Calu3 (cell line): ENCODE measurements around the gene PKHD1. TPM values are rescaled to one million over a fixed set of nuclear protein-coding genes. Genes with fewer than 3 reads are reported as not detected.

Source experiments
- BruUV-seq: library from RNA; stranded (reverse); fragments of 400-500 nt; replicated peaks from 2 replicates; lab custom pipeline; 2021; lab: Mats Ljungman, UMichigan
- CTCF ChIA-PET: fragments of 300-600 bp; sonication (Branson Sonifier 250); formaldehyde crosslinking; loops from one replicate; lab custom pipeline; 2022; ENCODE audit warnings: antibody characterized with exemption; lab: Charles Lee
- DNase-seq: peaks from one replicate; pipeline ENCODE4 v3.0.0; 2022
- H3K27ac Mint-ChIP-seq: one replicate; pipeline ENCODE4 v1.8.0; 2022; ENCODE audit warnings: mixed read lengths; ENCODE audit not compliant: unreplicated experiment
- H3K27me3 Mint-ChIP-seq: one replicate; pipeline ENCODE4 v1.8.0; 2022; ENCODE audit warnings: mixed read lengths; ENCODE audit not compliant: unreplicated experiment
- H3K36me3 Mint-ChIP-seq: one replicate; pipeline ENCODE4 v1.8.0; 2022; ENCODE audit warnings: mild to moderate bottlenecking, moderate library complexity, mixed read lengths; ENCODE audit not compliant: insufficient read depth, unreplicated experiment
- H3K4me1 Mint-ChIP-seq: one replicate; pipeline ENCODE4 v1.8.0; 2022; ENCODE audit warnings: mild to moderate bottlenecking, low read depth, mixed read lengths; ENCODE audit not compliant: unreplicated experiment
- H3K4me3 Mint-ChIP-seq: one replicate; pipeline ENCODE4 v1.8.0; 2022; ENCODE audit warnings: mild to moderate bottlenecking, low read depth, moderate library complexity, mixed read lengths; ENCODE audit not compliant: unreplicated experiment
- H3K9me3 Mint-ChIP-seq: one replicate; pipeline ENCODE4 v1.8.0; 2022; ENCODE audit warnings: low read depth, mixed read lengths; ENCODE audit not compliant: unreplicated experiment
- CTCF ChIP-seq: fragments of 200-600 bp; IDR thresholded peaks from one replicate; pipeline ENCODE4 v1.8.0; 2022; ENCODE audit warnings: antibody characterized with exemption; ENCODE audit not compliant: unreplicated experiment
- intact Hi-C: fragments of 100-400 bp; cut with micrococcal nuclease; formaldehyde crosslinking; loops from one replicate; pipeline ENCODE4 v1.10.0; 2022; ENCODE audit not compliant: unreplicated experiment
- total RNA-seq: library from RNA; stranded (reverse); gene quantifications from 2 replicates; pipeline ENCODE4 v1.2.3, GENCODE V29; 2022

PKHD1 gene
- total RNA-seq, 1 experiment from 2014 or later, result 25.2 TPM

GRCh38 chr6:51915098-51915497, 172.3 kb downstream of the PKHD1 start:
- Mint-ChIP-seq H3K36me3 (peaks cover 6% of the 10 kb centered on the region), H3K4me3 (no peak overlapping the region), H3K27me3 (no peaks in the 10 kb centered on the region), H3K27ac (no peak overlapping the region), H3K4me1 (no peaks in the 10 kb centered on the region), H3K9me3 (no peaks in the 10 kb centered on the region)
- no peak for TF ChIP-seq CTCF
- DNase-seq, result no peak
- BruUV-seq, result no TSS peak
- intact Hi-C loops, result no loop called here
- CTCF ChIA-PET, result no interaction called here

- Mint-ChIP-seq H3K27ac (no peak overlapping the region), H3K4me3 (no peak overlapping the region), H3K36me3 (peaks cover 11% of the 10 kb centered on the region), H3K9me3 (no peaks in the 10 kb centered on the region), H3K4me1 (no peaks in the 10 kb centered on the region), H3K27me3 (no peaks in the 10 kb centered on the region)
- BruUV-seq, result no TSS peak
- intact Hi-C loops, result no loop called here
- no peak for TF ChIP-seq CTCF
- CTCF ChIA-PET, result no interaction called here
- no peak for DNase-seq
These were observed 174.1 kb downstream of the PKHD1 start for GRCh38 chr6:51913265-51913664.

- Mint-ChIP-seq H3K4me1 (no peaks in the 10 kb centered on the region), H3K4me3 (no peak overlapping the region), H3K27ac (no peak overlapping the region), H3K9me3 (no peaks in the 10 kb centered on the region), H3K36me3 (peaks cover 11% of the 10 kb centered on the region), H3K27me3 (no peaks in the 10 kb centered on the region)
- TF ChIP-seq CTCF, result no peak
- CTCF ChIA-PET, result no interaction called here
- no TSS peak for BruUV-seq
- DNase-seq, result no peak
- intact Hi-C loops, result no loop called here
These were observed 176.6 kb downstream of the PKHD1 start for GRCh38 chr6:51910851-51911250.

GRCh38 chr6:51908243-51908642, 179.2 kb downstream of the PKHD1 start:
- TF ChIP-seq CTCF, result no peak
- H3K36me3 Mint-ChIP-seq, result peaks cover 11% of the 10 kb centered on the region
- no peak overlapping the region for H3K4me3 Mint-ChIP-seq
- no peak for DNase-seq
- H3K4me1 Mint-ChIP-seq, result no peaks in the 10 kb centered on the region
- intact Hi-C loops, result no loop called here
- no peaks in the 10 kb centered on the region for H3K27me3 Mint-ChIP-seq
- H3K9me3 Mint-ChIP-seq, result no peaks in the 10 kb centered on the region
- no peak overlapping the region for H3K27ac Mint-ChIP-seq
- CTCF ChIA-PET, result no interaction called here
- BruUV-seq, result no TSS peak
